Calu3 (cell line): ENCODE data around the gene CERS3. TPM values are rescaled to one million over a fixed set of nuclear protein-coding genes. Genes with fewer than 3 reads are reported as not detected.

Experiments used
- BruUV-seq: library from RNA; stranded (reverse); fragments of 400-500 nt; replicated peaks from 2 replicates; lab custom pipeline; 2021; lab: Mats Ljungman, UMichigan
- CTCF ChIA-PET: fragments of 300-600 bp; sonication (Branson Sonifier 250); formaldehyde crosslinking; loops from one replicate; lab custom pipeline; 2022; ENCODE audit warnings: antibody characterized with exemption; lab: Charles Lee
- DNase-seq: peaks from one replicate; pipeline ENCODE4 v3.0.0; 2022
- H3K27ac Mint-ChIP-seq: one replicate; pipeline ENCODE4 v1.8.0; 2022; ENCODE audit warnings: mixed read lengths; ENCODE audit not compliant: unreplicated experiment
- H3K27me3 Mint-ChIP-seq: one replicate; pipeline ENCODE4 v1.8.0; 2022; ENCODE audit warnings: mixed read lengths; ENCODE audit not compliant: unreplicated experiment
- H3K36me3 Mint-ChIP-seq: one replicate; pipeline ENCODE4 v1.8.0; 2022; ENCODE audit warnings: mild to moderate bottlenecking, moderate library complexity, mixed read lengths; ENCODE audit not compliant: insufficient read depth, unreplicated experiment
- H3K4me1 Mint-ChIP-seq: one replicate; pipeline ENCODE4 v1.8.0; 2022; ENCODE audit warnings: mild to moderate bottlenecking, low read depth, mixed read lengths; ENCODE audit not compliant: unreplicated experiment
- H3K4me3 Mint-ChIP-seq: one replicate; pipeline ENCODE4 v1.8.0; 2022; ENCODE audit warnings: mild to moderate bottlenecking, low read depth, moderate library complexity, mixed read lengths; ENCODE audit not compliant: unreplicated experiment
- H3K9me3 Mint-ChIP-seq: one replicate; pipeline ENCODE4 v1.8.0; 2022; ENCODE audit warnings: low read depth, mixed read lengths; ENCODE audit not compliant: unreplicated experiment
- CTCF ChIP-seq: fragments of 200-600 bp; IDR thresholded peaks from one replicate; pipeline ENCODE4 v1.8.0; 2022; ENCODE audit warnings: antibody characterized with exemption; ENCODE audit not compliant: unreplicated experiment
- intact Hi-C: fragments of 100-400 bp; cut with micrococcal nuclease; formaldehyde crosslinking; loops from one replicate; pipeline ENCODE4 v1.10.0; 2022; ENCODE audit not compliant: unreplicated experiment
- total RNA-seq: library from RNA; stranded (reverse); gene quantifications from 2 replicates; pipeline ENCODE4 v1.2.3, GENCODE V29; 2022

CERS3 gene
- total RNA-seq, 1 experiment from 2014 or later = 0.61 TPM

- no peaks in the 10 kb centered on the region for H3K36me3 Mint-ChIP-seq
Observed at GRCh38 chr15:100517846-100518245, 10.9 kb downstream of the CERS3 start.

GRCh38 chr15:100516643-100517512 is 11.9 kb downstream of the CERS3 start:
- intact Hi-C loops = no loop called here

More at GRCh38 chr15:100517846-100518245, 10.9 kb downstream of the CERS3 start:
- H3K4me3 Mint-ChIP-seq = no peak overlapping the region
- intact Hi-C loops = no loop called here
- CTCF ChIA-PET = interaction anchor here (0.7 kb wide), 1 partner anchor 79 kb away, joined by 3 read pairs; no protein-coding TSS in a partner anchor
- H3K9me3 Mint-ChIP-seq = no peaks in the 10 kb centered on the region
- TF ChIP-seq CTCF = no peak
- no peaks in the 10 kb centered on the region for H3K4me1 Mint-ChIP-seq
- BruUV-seq = no TSS peak
- H3K27ac Mint-ChIP-seq = no peak overlapping the region
- H3K27me3 Mint-ChIP-seq = peaks cover 54% of the 10 kb centered on the region
- no peak for DNase-seq

GRCh38 chr15:100515758-100516157 is 13.0 kb downstream of the CERS3 start:
- no peaks in the 10 kb centered on the region for H3K36me3 Mint-ChIP-seq
- peaks cover 51% of the 10 kb centered on the region for H3K27me3 Mint-ChIP-seq
- BruUV-seq = no TSS peak
- no peaks in the 10 kb centered on the region for H3K4me1 Mint-ChIP-seq
- CTCF ChIA-PET = no interaction called here
- DNase-seq = no peak
- H3K9me3 Mint-ChIP-seq = no peaks in the 10 kb centered on the region
- intact Hi-C loops = no loop called here
- no peak overlapping the region for H3K27ac Mint-ChIP-seq
- no peak for TF ChIP-seq CTCF
- no peak overlapping the region for H3K4me3 Mint-ChIP-seq

More at GRCh38 chr15:100516643-100517512, 11.9 kb downstream of the CERS3 start:
- Mint-ChIP-seq H3K4me1 (no peaks in the 10 kb centered on the region), H3K4me3 (no peak overlapping the region), H3K27me3 (peaks cover 53% of the 10 kb centered on the region), H3K27ac (no peak overlapping the region), H3K36me3 (no peaks in the 10 kb centered on the region), H3K9me3 (no peaks in the 10 kb centered on the region)
- no TSS peak for BruUV-seq
- no peak for DNase-seq
- no peak for TF ChIP-seq CTCF
- CTCF ChIA-PET = no interaction called here

- Mint-ChIP-seq H3K27ac (no peak overlapping the region), H3K36me3 (no peaks in the 10 kb centered on the region), H3K27me3 (peaks cover 41% of the 10 kb centered on the region), H3K4me1 (no peaks in the 10 kb centered on the region), H3K4me3 (no peak overlapping the region), H3K9me3 (no peaks in the 10 kb centered on the region)
- TF ChIP-seq CTCF = no peak
- no TSS peak for BruUV-seq
- intact Hi-C loops = no loop called here
- no peak for DNase-seq
- CTCF ChIA-PET = no interaction called here
Observed at GRCh38 chr15:100508641-100509300, 20.0 kb downstream of the CERS3 start.
